DMS153 treated with DMSO at 0.1 percent for 48 hours (cell line): Measurements from ENCODE around the gene DET1.
"Not testable (repeated sequence)": the region's sequence is repeated elsewhere in the genome, so short reads cannot be mapped to it uniquely, and the experiment has no call there.

Experiments
- DNase-seq: peaks from one replicate; lab custom pipeline; 2025; ENCODE audit not compliant: unreplicated experiment; lab: John Stamatoyannopoulos, UW

DET1 gene

DNA sequence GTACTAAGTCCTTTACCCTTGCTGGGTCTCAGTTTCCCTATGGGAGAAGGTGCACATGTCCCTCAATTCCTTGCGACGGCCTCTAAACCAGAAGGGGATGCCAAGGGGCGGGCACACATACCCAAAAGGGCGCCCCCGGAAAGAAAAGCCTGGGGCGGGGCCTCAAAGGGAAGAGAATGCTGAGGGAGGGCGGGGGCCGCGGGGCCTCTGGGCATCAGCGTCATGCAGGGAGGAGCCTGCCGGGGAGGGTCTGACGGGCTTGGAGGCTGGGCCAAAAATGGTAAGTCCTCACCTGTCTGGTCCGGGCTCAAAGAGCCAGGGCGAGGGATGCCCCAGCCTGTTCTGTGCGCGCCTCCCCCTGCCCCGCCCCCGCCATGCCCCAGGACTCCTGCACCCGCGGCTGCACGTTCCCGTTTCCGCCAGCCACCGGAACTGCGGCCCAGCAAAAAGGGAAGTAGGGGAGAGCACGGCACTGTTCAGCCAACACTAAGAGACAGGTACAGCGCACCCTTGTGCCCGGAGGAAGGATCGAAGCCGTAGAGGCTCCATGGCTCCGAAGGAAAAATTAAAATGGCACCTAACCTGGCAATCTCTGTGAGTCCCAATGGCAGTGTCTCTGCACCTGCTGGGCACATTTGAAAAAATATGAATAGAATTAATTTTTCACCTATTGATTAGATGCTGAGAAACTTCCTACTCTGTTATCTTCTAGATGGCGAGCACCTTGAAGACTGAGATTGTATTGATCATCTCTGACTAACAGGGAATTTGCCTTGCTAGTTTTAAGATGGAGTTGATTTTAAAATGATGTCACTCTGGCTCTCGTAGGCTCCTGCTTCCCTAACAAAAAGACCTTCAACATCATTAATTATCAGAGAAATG lies at the start of gene DET1:
DET1 (minus strand) TSS at position 434 of the 882 bp plus-strand sequence. CDS start 14,976 bp downstream, outside the sequence.
- DNase-seq = peak; percentile 64

- no peak for DNase-seq
Observed at GRCh38 chr15:88591384-88591783, 44.9 kb upstream of the DET1 start.

GRCh38 chr15:88590759-88591158 lies 44.3 kb upstream of the DET1 start:
- no peak for DNase-seq

- DNase-seq = no peak
Observed at GRCh38 chr15:88586401-88587162, 40.1 kb upstream of the DET1 start.

DNA sequence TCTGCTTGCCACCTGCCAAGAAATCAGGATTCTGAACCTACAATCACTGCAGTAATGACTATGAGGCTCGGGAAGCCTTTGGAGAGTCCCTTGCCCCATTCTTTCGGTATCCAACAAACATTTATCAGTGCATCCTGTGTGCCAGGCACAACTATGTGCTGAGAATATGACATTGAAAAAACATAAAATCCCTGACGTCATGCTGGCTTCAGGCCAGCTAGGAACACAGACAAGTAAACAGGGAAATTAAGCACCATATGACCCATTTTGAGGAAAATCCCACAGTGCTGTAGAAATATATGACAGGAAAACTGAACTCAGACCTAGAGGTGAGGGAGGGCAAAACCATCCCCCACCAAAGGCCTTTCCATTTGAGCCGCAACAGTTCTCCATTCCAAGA lies 34.1 kb upstream of the DET1 start:
- DNase-seq = no peak

GRCh38 chr15:88579322-88579721 lies 32.8 kb upstream of the DET1 start:
- no peak for DNase-seq

GRCh38 chr15:88574655-88575054 lies 28.2 kb upstream of the DET1 start:
- DNase-seq = no peak

GRCh38 chr15:88574077-88574476 lies 27.6 kb upstream of the DET1 start:
- no peak for DNase-seq

- DNase-seq = no peak
Observed at GRCh38 chr15:88571852-88572259, 25.4 kb upstream of the DET1 start.

- DNase-seq = no peak
Observed at GRCh38 chr15:88571153-88571851, 24.8 kb upstream of the DET1 start.

- DNase-seq = no peak
Observed at GRCh38 chr15:88568589-88568988, 22.1 kb upstream of the DET1 start.

GRCh38 chr15:88564741-88565140 lies 18.3 kb upstream of the DET1 start:
- DNase-seq = no peak

DNA sequence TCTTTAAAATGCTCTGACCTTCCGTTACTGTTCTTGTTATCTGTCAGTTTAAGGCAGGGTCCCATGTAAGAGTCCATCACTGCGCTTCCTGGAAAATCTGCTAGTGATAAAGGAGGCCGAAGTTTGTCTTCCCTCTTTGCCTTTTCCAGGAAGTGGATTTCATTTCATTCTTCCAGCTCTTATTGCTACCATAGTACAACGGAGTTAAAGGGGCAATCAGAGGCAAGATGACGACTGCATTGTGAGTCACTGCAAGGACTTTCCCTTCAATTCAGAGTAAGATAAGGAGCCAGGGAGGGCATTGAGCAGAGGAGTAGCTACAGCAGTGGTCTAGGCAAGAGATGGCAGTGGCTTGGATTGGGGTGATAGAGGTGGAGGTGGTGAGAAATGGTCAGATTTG lies 17.2 kb upstream of the DET1 start:
- DNase-seq = no peak

- not testable (repeated sequence) for DNase-seq
Observed at GRCh38 chr15:88559565-88559964, 13.1 kb upstream of the DET1 start.

DNA sequence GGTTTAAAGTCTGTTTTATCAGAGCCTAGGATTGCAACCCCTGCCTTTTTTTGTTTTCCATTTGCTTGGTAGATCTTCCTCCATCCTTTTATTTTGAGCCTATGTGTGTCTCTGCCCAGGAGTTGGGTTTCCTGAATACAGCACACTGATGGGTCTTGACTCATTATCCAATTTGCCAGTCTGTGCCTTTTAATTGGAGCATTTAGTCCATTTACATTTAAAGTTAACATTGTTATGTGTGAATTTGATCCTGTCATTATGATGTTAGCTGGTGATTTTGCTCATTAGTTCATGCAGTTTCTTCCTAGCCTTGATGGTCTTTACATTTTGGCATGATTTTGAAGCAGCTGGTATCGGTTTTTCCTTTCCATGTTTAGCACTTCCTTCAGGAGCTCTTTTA lies 11.5 kb upstream of the DET1 start:
- DNase-seq = not testable (repeated sequence)

DNA sequence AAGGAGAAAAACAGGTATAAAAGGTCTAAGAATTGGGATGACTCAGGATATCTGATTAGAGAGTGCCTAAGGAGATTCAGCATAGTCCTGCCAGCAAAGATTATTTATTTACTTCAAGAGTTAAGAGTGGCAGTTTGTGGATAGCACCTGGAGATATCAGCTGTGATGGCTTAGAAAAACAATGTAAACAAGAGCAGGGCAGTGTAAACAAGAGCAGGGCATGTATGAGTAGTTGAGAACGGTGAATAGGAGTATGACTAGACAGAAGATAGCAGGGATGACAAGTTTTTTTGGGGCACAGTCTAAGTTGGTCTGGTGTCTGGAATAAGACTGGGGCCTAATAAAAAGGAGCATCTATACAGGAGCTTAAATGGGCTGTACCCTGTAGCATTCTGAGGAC lies 1.5 kb upstream of the DET1 start:
- DNase-seq = not testable (repeated sequence)

DNA sequence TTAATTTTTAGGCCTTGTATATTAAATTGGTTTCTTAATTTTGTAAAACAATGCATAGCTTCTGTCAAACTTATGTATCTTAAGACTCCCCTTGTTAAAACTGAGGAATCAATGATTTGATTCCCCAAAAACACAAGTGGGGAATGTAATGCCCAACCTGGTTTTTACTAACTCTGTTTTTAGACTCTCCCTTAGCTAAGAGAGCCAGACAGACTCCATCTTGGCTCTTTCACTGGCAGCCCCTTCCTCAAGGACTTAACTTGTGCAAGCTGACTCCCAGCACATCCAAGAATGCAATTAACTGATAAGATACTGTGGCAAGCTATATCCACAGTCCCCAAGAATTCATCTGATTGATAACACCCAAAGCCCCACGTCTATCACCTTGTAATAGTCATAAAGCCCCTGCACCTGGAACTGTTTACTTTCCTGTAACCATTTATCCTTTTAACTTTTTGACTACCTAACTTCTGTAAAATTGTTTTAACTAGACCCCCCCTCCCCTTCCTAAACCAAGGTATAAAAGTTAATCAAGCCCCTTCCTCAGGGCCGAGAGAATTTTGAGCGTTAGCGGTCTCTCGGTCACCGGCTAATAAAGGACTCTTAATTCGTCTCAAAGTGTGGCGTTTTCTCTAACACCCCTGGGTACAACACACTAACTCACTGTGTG lies 768 bp downstream of the DET1 start:
- not testable (repeated sequence) for DNase-seq

DNA sequence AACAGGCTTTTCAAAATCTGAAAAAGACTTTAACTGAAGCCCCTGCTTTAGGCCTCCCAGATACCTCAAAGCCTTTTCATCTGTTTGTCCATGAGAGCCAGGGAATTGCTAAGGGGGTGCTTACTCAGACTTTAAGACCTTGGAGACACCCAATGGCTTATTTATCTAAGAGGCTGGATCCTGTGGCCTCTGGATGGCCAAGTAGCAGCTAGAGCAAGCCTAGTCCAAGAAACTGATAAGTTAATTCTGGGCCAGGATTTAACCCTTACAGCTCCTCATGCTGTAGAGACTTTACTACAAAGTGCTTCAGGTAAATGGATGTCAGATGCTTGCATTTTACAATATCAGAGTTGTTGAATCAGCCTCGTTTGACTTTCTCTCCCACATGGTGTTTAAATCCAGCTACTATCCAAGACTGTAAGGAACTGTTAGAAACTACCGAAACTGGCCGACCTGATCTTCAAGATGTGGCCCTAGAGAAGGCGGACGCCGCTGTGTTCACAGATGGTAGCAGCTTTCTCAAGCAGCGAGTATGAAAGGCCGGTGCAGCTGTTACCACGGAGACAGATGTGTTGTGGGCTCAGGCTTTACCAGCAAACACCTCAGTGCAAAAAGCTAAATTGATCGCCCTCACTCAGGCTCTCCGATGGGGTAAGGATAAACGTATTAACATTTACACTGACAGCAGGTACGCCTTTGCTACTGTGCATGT lies 3.3 kb downstream of the DET1 start:
- DNase-seq = no peak

GRCh38 chr15:88542342-88542733 lies 4.1 kb downstream of the DET1 start:
- no peak for DNase-seq

GRCh38 chr15:88541709-88542341 lies 4.7 kb downstream of the DET1 start:
- no peak for DNase-seq
